ENCODE results near the gene PRPSAP1.
"Not testable (repeated sequence)": the region's sequence is repeated elsewhere in the genome, so short reads cannot be mapped to it uniquely, and the experiment has no call there.

Gene PRPSAP1

DNA sequence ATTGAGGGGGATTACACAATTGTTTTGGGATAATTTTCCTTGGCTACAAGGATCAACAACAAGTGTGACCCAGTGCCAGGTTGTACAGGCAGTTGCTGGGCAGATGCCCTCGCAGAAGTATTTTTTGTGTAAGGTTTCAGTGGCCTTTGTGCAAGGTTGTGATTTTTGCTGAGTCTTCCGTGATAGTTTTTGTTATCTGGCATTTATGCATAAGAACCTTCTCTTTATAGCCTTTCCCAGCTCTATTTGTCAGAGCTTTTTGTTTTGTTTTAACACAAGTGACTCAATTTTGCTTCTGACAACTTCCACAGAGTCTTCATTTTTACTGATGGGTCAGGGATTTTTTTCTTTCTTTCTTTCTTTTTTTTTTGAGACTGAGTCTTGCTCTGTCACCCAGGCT lies 6.7 kb upstream of the PRPSAP1 start:
- no peak for DNase-seq (ENCODE audit: low read depth)

DNA sequence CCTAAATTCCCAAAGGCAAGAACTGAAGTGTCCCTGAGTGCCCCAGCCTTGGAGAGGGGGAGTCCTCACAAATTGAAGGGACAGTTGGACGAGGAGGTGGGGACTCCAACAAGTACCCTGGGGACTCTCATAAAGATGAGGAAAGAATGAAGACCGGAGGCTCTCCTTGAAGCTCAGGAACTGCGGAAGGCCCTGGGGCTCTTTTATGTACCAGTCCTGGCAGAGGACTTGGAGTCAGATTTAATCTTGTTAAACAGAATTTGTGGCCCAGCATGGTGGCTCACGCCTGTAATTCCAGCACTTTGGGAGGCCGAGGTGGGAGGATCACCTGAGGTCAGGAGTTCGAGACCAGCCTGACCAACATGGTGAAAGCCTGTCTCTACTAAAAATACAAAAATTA lies 6.1 kb upstream of the PRPSAP1 start:
- DNase-seq (ENCODE audit: low read depth): not testable (repeated sequence)

GRCh38 chr17:76359375-76359774 lies 5.7 kb upstream of the PRPSAP1 start:
- no peak for DNase-seq (ENCODE audit: low read depth)

DNA sequence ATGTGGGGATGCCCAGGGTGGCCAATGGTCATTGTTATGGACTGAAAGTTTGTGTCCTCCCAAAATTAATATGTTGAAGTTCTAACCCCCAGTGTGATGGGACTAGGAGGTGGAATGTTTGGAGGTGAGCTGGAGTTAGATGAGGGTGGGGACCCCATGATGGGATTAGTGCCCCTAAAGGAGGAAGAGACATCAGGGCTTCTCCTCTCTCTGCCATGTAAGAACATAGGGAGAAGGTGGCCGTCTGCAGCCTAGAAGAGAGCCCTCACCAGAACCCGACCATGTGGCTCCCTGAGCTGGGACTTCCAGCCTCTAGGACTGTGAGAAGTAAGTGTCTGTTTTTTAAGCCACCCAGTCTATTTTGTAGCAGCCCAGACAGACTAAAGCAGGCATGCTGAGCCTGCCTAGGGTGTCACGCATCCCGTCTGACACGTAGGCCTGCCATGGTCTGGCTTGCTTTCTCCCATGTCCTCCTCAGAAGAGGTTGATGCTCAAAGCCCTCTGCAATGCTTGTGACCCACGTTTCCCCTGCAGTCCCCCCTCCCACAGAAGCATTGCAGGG lies 4.0 kb upstream of the PRPSAP1 start:
- DNase-seq (ENCODE audit: low read depth): no peak

GRCh38 chr17:76356803-76357456 lies 3.2 kb upstream of the PRPSAP1 start:
- DNase-seq (ENCODE audit: low read depth): no peak

- DNase-seq (ENCODE audit: low read depth): no peak
Observed at GRCh38 chr17:76354747-76355310, 1.1 kb upstream of the PRPSAP1 start.

- DNase-seq (ENCODE audit: low read depth): no peak
Observed at GRCh38 chr17:76354317-76354729, 607 bp upstream of the PRPSAP1 start.

DNA sequence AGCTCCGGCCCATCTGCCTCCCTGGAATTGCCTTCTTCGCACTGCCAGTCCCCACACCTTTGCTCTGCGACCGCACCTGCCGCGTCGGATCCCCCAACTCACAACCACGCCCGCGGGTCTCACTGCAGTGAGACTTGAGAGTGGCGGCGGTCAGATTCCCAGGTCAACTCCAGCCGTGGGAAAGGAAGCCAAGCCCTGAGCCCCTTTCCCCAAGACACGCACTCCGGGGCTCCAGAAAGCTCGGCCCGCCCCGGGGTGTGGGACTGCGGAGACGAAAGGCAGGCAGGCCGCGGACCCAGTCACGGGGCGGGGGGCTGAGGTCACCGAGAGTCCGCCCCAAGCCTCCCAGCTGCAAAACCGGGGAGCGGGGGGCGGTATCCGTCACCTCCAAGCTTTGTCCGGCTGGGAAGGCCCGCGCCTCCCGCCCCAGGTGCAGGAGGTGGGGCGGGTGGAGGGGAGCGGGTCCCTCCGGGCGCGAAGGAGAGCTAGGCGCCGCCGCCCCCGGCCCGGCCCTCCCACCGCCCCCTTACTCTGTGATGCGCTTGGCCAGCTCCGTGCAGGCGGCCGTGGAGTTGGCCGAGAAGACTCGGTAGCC lies 615 bp downstream of the PRPSAP1 start:
- no peak for DNase-seq (ENCODE audit: low read depth)

GRCh38 chr17:76351526-76352071 lies 2.1 kb downstream of the PRPSAP1 start:
- DNase-seq (ENCODE audit: low read depth): no peak

DNA sequence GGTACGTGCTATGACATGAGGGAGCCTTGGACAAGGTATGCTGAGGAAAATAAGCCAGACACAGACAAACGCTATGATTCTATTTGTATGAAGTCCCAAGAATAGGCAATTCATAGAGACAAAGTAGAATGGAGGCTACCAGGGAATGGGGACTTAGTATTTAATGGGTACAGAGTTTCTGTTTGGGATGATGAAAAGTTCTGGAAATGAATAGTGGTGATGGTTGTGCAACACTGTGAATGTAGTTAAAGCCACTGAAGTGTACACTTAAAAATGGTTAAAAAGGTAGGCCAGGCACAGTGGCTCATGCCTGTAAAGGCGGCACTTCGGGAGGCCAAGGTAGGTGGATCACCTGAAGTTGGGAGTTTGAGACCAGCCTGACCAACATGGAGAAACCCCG lies 3.3 kb downstream of the PRPSAP1 start:
- DNase-seq (ENCODE audit: low read depth): no peak

DNA sequence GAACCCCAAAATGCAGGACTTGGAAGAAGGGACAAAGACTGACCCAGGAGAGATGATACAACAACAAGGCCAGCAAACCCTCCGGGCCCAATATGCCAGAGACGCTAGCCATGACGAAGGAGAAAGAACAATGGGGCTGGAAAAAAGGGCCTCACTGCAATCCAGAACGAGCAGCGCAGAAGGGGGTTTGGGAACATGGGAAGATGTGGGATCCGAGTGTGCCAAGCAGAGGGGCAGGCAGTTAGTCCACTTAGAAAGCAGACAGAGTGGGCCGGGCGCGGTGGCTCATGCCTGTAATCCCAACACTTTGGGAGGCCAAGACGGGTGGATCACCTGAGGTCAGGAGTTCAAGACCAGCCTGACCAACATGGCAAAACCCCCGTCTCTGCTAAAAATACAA lies 6.8 kb downstream of the PRPSAP1 start:
- DNase-seq (ENCODE audit: low read depth): not testable (repeated sequence)

GRCh38 chr17:76345377-76345974 lies 8.2 kb downstream of the PRPSAP1 start:
- DNase-seq (ENCODE audit: low read depth): no peak

- no peak for DNase-seq (ENCODE audit: low read depth)
Observed at GRCh38 chr17:76343106-76343505, 10.6 kb downstream of the PRPSAP1 start.

GRCh38 chr17:76341301-76341700 lies 12.4 kb downstream of the PRPSAP1 start:
- DNase-seq (ENCODE audit: low read depth): no peak

- no peak for DNase-seq (ENCODE audit: low read depth)
Observed at GRCh38 chr17:76337413-76337777, 16.3 kb downstream of the PRPSAP1 start.

GRCh38 chr17:76336756-76337412 lies 16.8 kb downstream of the PRPSAP1 start:
- DNase-seq (ENCODE audit: low read depth): no peak

DNA sequence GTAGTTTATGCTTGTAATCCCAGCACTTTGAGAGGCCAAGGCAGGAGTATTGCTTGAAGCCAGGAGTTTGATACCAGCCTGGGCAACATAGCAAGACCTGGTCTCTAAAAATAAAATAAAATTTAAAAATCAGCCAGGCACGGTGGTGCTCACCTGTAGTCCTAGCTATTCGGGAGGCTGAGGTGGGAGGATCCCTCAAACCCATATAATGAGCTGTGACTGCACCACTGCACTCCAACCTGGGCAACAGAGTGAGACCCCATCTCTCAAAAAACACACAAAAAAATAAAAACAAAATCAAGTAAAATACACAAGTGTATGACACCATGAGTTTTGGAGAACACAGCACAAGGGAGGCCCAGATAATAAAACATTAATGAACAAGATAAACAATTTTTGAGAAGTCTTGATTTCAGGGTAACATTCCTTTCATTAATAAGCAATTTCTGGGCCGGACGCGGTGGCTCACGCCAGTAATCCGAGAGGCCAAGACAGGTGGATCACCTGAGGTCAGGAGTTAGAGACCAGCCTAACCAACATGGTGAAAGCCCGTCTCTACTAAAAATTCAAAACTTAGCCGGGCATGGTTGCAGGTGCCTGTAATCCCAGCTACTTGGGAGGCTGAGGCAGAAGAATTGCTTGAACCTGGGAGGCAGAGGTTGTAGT lies 17.9 kb downstream of the PRPSAP1 start:
- no peak for DNase-seq (ENCODE audit: low read depth)

DNA sequence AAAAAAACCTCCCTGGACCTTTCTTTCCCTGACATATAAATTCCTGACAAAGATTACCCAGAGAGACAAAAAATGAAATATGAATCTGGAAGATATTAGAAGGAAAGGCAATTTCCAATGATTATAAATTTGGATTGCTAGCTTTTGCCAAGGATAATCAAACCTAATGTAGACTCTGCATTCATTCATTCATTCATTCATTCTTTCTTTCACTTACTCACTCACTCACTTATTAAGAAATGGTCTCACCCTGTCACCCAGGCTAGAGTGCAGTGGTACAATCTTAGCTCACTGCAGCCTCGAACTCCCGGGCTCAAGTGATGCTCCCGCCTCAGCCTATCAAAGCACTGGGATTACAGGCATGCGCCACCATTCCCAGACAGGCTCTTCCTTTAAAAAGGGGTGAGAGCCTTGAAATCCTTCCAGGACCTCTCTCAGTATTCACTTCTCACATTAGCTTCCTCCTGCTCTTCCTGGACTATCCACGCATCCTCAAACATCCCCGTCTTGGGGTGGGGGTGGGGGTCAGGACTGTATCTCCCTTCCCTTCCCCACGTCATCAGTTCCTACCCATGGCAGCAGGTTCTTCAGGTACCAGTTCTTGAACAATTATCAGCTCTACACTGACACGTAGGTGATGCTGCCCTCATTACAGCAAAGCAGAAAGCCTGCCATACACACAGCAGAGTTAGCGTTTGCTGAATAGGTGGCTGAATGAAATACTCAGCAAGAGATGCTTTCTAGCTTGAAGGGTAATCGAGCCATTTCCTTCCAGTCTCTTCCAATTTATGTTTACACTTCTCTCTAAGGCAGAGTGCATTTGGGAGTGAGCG lies 19.8 kb downstream of the PRPSAP1 start:
- no peak for DNase-seq (ENCODE audit: low read depth)

GRCh38 chr17:76331083-76331482 lies 22.6 kb downstream of the PRPSAP1 start:
- no peak for DNase-seq (ENCODE audit: low read depth)

- DNase-seq (ENCODE audit: low read depth): no peak
Observed at GRCh38 chr17:76329664-76330063, 24.1 kb downstream of the PRPSAP1 start.

DNA sequence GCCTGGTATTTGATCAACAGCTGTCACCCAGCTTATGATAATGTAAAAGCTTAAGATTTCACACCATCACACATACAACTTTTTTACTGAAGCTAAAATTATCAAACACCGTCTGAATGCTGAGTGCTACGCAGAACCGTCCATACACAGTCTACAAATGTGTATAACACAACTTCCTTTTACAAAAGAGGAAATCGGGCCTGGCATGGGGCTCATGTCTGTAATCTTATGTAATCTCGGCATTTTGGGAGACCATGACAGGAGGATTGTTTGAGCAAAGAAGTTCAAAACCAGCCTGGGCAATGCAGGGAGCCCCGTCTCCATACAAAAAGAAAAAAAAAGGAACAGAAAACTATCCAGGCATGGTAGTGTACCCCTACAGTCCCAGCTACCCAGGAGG lies 26.0 kb downstream of the PRPSAP1 start:
- DNase-seq (ENCODE audit: low read depth): no peak

Measured in T follicular helper cell (primary cell).